GM21528 (cell line): ENCODE data around the gene GSTM3.
"Not testable (repeated sequence)": the region's sequence is repeated elsewhere in the genome, so short reads cannot be mapped to it uniquely, and the experiment has no call there.

Source experiments
- ATAC-seq: cut with Tn5 transposase; IDR thresholded peaks from one replicate; pipeline ENCODE4 v1.9.1; 2021; ENCODE audit warnings: mild to moderate bottlenecking, moderate library complexity; ENCODE audit not compliant: unreplicated experiment, low FRiP score

Gene GSTM3

DNA sequence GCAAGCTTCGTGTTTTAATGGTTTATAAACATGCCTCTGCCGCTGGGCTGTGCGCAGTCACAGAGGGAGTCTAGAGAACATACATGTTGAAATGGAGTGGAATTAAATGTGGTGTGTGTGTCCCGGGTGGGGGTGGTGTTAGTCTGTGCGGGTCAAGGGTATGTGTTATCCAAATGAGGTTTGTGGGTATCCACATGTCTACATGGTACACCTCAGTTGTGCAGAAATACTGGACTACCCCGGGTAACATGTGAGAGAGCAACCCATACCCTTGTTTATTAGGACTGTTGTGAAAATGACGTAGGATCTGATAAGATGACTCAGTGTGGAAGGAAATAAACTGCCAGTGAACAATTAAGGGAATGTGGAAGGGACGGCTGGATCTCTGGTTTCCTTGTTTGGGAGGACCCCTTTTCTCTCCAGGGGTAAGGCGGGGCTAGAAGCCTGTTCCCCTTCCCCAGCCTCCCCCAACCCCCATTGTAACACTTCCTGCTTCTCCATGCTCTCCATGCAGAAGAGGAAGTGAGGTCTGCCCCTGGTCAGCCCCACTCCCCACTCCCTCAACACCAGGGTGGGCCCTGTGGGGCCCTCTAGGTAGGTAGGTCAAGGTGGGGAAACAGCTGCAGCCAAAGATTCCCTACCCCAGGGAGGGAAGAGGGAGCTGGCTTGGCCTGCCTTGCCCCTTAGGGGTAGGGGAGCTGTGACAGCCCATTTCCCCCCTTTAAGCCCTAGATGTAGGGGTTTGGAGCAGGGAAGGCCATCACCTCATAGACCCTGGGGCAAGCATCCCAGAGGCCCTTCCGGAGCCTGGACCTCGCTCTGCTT, 22.2 kb upstream of the GSTM3 start:
- no peak for ATAC-seq

- ATAC-seq = no peak
These were observed 21.3 kb upstream of the GSTM3 start for GRCh38 chr1:109762039-109762585.

GRCh38 chr1:109761227-109762038, 20.6 kb upstream of the GSTM3 start:
- no peak for ATAC-seq

DNA sequence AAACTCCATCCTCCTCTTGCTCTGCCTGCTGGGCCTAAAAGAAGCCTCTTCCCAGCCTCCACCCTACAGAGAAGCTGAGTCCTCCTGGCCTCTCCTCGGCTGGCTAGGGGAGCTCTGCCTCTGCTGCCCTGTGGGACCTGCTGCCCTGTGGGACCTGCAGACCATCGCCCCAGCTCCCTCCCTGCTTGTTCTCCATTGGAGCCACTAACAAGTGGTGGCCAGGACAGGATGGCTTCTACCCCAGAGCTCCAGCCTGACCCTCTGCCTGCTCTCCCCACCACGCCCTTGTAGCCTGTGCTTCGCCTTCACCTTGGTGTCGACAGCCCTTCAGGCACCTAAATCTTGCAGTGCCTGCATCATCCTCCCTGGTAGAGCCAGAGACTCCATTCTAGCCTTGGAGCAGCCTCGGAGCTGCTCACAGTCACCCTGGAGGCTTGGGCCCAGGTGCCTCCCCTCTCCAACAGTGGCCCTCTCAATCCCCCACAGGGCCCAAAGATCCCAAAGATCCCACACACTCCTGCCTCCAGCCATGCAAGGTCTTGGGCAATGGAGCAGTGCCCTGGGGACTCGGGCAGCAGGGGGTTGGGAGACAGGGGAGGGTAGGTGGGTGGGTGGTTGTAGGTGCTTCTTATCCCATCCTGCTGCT, 19.9 kb upstream of the GSTM3 start:
- no peak for ATAC-seq

- no peak for ATAC-seq
These were observed 18.9 kb upstream of the GSTM3 start for GRCh38 chr1:109759513-109760334.

- no peak for ATAC-seq
These were observed 17.3 kb upstream of the GSTM3 start for GRCh38 chr1:109757936-109758786.

DNA sequence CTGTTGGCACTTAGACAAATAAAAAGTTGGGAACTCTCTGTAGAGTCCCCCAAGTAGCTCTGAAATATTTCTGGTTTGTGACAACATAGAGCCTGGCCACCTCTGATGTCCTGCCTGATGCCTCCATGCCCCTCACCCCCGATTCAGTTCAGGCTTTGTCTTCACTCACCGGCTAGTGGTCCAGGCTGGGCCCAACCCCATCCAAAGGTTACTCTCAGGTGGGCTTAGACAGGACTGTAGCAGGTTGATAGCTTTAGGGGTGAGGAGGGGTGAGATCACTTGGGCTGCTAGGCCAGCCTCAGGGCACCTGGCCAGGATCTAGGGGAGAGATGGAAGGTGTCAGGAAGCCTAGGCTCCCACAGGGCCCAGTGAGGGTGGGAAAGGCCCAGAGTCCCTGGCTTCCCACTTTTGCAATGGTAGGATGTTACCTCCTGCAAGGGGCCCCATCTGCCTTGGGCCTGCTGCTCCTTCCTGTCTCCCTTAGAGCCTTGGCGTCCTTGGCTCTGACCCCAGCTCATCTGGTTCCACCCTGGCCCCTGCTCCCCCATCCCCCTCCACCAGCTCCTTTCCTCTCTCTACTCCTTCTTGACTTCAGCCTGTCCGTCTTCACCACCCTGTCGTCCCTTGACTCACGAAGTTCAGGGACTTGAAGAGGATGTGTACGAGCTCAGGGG, 16.1 kb upstream of the GSTM3 start:
- no peak for ATAC-seq

DNA sequence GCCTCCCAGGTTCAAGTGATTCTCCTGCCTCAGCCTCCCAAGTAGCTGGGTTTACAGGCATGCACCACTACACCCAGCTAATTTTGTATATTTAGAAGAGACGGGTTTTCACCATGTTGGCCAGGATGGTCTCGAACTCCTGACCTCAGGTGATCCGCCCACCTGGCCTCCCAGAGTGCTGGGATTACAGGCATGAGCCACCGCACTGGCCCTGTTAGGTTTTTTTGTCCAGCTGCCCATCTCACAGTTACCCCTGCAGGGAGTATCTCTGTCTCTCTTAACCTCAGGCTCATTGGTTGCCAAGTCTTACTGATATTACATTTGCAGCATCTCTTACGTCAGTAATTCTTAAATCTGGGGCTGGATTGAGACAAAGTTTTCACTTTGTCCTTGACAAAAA, 15.5 kb upstream of the GSTM3 start:
- not testable (repeated sequence) for ATAC-seq

- no peak for ATAC-seq
These were observed 13.9 kb upstream of the GSTM3 start for GRCh38 chr1:109754738-109755137.

GRCh38 chr1:109751531-109752260, 10.9 kb upstream of the GSTM3 start:
- ATAC-seq = no peak

- no peak for ATAC-seq
These were observed 10.1 kb upstream of the GSTM3 start for GRCh38 chr1:109750920-109751319.

DNA sequence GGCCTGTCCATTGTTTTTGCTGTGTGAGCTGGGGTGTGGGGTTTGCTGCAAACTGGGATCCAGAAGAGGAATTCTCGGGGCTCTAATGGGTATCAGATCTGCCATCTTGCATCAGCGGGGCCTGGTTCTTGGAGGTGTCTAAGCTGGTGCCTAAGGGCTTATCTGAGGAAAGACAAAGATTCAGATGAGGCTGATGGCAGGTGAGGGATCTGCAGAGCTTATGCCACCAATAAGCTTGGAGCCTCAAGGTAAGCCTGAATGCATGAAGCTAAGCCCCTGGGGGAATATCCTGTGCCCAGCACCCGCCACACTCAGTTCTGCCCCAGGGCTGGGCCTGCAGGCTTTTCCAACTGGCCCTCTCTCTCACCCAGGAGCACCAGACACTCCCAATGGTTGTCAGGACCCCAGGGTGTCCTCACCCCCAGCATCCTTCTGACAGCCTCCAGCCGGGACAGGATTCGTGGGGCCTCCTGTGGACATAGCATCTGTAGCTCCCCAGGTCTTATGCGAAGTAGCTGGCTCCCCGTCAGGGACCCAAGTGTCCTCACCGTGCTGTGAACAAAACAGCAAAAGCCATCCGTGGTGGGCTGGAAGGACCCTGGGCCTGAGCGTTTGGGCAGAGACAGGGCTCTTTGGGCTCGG, 9.5 kb upstream of the GSTM3 start:
- ATAC-seq = no peak

GRCh38 chr1:109749221-109749620, 8.4 kb upstream of the GSTM3 start:
- no peak for ATAC-seq

DNA sequence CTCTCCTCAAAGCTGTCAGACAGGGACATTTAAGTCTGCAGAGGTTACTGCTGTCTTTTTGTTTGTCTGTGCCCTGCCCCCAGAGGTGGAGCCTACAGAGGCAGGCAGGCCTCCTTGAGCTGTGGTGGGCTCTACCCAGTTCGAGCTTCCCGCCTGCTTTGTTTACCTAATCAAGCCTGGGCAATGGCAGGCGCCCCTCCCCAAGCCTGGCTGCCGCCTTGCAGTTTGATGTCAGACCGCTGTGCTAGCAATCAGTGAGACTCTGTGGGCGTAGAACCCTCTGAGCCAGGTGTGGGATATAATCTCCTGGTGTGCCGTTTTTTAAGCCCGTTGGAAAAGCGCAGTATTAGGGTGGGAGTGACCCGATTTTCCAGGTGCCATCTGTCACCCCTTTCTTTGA, 7.5 kb upstream of the GSTM3 start:
- ATAC-seq = not testable (repeated sequence)

DNA sequence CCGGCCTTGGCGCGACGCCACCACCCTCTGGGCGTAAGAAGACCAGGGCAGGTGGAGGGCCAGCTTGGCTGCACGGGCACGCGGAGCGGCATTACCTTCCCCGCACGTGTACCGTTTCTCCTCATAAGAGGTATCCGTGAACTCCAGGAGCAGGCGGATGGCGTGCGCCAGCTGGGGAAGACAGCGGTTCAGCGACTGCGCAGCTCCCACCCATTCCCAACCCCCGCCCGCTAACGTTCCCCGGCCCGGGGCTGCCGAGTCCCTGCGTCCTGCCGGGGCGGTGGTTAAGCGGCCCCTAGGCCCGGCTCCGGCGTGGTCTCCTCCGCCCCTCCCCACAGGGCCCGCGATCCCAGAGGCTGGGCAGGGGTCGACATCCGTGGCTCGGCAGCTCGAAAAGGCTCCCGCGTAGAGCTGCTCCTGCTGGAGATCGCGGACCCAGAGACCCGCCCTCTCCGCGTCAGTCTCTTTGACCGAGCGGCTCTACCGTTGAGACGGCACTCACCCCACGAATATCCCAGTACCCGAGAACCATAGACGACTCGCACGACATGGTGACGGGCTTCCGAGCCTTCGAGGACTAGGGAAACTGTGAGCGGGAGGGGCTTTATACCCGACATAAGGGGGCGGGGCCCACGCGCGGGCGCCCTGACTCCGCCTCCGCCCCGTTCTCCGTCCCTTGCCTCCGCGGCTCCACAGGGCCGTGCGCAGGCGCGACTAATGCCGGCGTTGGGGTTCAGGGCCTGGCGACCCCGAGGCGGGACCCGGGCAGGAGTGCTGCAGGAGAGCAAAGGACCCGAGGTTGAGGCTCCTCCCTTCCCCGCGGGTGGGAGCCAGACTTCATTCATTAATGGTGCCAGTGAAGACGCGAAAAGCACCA, 862 bp downstream of the GSTM3 start:
- ATAC-seq = peak; percentile 64

GRCh38 chr1:109733236-109733870, 7.5 kb downstream of the GSTM3 start:
- no peak for ATAC-seq
